WTC11 (cell line): ENCODE measurements around the gene ST6GALNAC6. TPM values are rescaled to one million over a fixed set of nuclear protein-coding genes. Genes with fewer than 3 reads are reported as not detected.

ENCODE experiments used
- ATAC-seq: fragments of 200-7000 bp; cut with Tn5 transposase; 2 replicates; pipeline ENCODE4 v1.10.0; 2021; ENCODE audit warnings: mild to moderate bottlenecking, moderate library complexity
- CTCF ChIA-PET: fragments of 300-600 bp; sonication (Branson Sonifier 250); formaldehyde crosslinking; loops from one replicate; lab custom pipeline; 2021; ENCODE audit warnings: antibody characterized with exemption; lab: Charles Lee
- POLR2A ChIA-PET: fragments of 350-600 bp; sonication (Branson Sonifier 250); formaldehyde crosslinking; loops from one replicate; lab custom pipeline; 2021; ENCODE audit warnings: antibody characterized with exemption; lab: Charles Lee
- DNase-seq: peaks from one replicate; pipeline ENCODE4 v3.0.0; 2021; ENCODE audit warnings: low spot score
- H3K27ac Mint-ChIP-seq: 2 replicates; pipeline ENCODE4 v1.8.0; 2021; ENCODE audit warnings: mixed read lengths
- H3K27me3 Mint-ChIP-seq: 2 replicates; pipeline ENCODE4 v1.8.0; 2021; ENCODE audit warnings: low read depth, mild to moderate bottlenecking, moderate library complexity, mixed read lengths
- H3K36me3 Mint-ChIP-seq: 2 replicates; pipeline ENCODE4 v1.8.0; 2021; ENCODE audit warnings: mixed read lengths
- H3K4me1 Mint-ChIP-seq: 2 replicates; pipeline ENCODE4 v1.8.0; 2022; ENCODE audit warnings: mixed read lengths
- H3K4me3 Mint-ChIP-seq: 2 replicates; pipeline ENCODE4 v1.8.0; 2021; ENCODE audit warnings: mild to moderate bottlenecking, moderate library complexity, mixed read lengths
- H3K9me3 Mint-ChIP-seq: 2 replicates; pipeline ENCODE4 v1.8.0; 2021; ENCODE audit warnings: mixed read lengths
- AFF4 ChIP-seq: sonication (generic); formaldehyde crosslinking; IDR thresholded peaks from 2 replicates; pipeline ENCODE4 v1.8.1; 2023; ENCODE audit warnings: mild to moderate bottlenecking, missing genetic modification reagents, borderline replicate concordance
- E2F4 ChIP-seq: sonication (generic); formaldehyde crosslinking; IDR thresholded peaks from 2 replicates; pipeline ENCODE4 v1.8.1; 2022; ENCODE audit warnings: low read depth, mild to moderate bottlenecking, moderate library complexity, missing genetic modification reagents, borderline replicate concordance
- EMX1 ChIP-seq: fragments of 250-450 bp; sonication (Bioruptor Pico); IDR thresholded peaks from 2 replicates; pipeline ENCODE4 v1.8.0; 2021; ENCODE audit warnings: mild to moderate bottlenecking
- ETV6 ChIP-seq: sonication (generic); formaldehyde crosslinking; IDR thresholded peaks from 2 replicates; pipeline ENCODE4 v1.8.1; 2022; ENCODE audit warnings: mild to moderate bottlenecking, missing genetic modification reagents
- FOXK1 ChIP-seq: sonication (generic); formaldehyde crosslinking; IDR thresholded peaks from 2 replicates; pipeline ENCODE4 v1.8.0; 2022; ENCODE audit warnings: mild to moderate bottlenecking, moderate library complexity, missing genetic modification reagents
- GRHL2 ChIP-seq: fragments of 250-450 bp; sonication (Bioruptor Pico); IDR thresholded peaks from 2 replicates; pipeline ENCODE4 v1.8.0; 2022; ENCODE audit warnings: mild to moderate bottlenecking, moderate library complexity; ENCODE audit not compliant: insufficient replicate concordance, severe bottlenecking
- MLX ChIP-seq: sonication (generic); formaldehyde crosslinking; IDR thresholded peaks from 2 replicates; pipeline ENCODE4 v1.8.1; 2023; ENCODE audit warnings: mild to moderate bottlenecking, missing genetic modification reagents, moderate library complexity
- NR2C2 ChIP-seq: sonication (generic); formaldehyde crosslinking; IDR thresholded peaks from 2 replicates; pipeline ENCODE4 v1.8.0; 2022; ENCODE audit warnings: mild to moderate bottlenecking, missing genetic modification reagents
- OVOL2 ChIP-seq: fragments of 250-450 bp; sonication (Bioruptor Pico); IDR thresholded peaks from 2 replicates; pipeline ENCODE4 v1.9.0; 2021; ENCODE audit warnings: mild to moderate bottlenecking, borderline replicate concordance
- RORB ChIP-seq: fragments of 250-450 bp; sonication (Bioruptor Pico); IDR thresholded peaks from 2 replicates; pipeline ENCODE4 v1.9.0; 2021; ENCODE audit warnings: mild to moderate bottlenecking
- SOX15 ChIP-seq: fragments of 250-450 bp; sonication (Bioruptor Pico); IDR thresholded peaks from 2 replicates; pipeline ENCODE4 v1.9.0; 2021; ENCODE audit warnings: mild to moderate bottlenecking
- SP1 ChIP-seq: sonication (generic); formaldehyde crosslinking; conservative IDR thresholded peaks from 2 replicates; pipeline ENCODE4 v1.8.1; 2022; ENCODE audit warnings: missing genetic modification reagents
- TP53 ChIP-seq: sonication (generic); formaldehyde crosslinking; IDR thresholded peaks from 2 replicates; pipeline ENCODE4 v1.8.1; 2023; ENCODE audit warnings: mild to moderate bottlenecking, missing genetic modification reagents
- USF1 ChIP-seq: sonication (generic); formaldehyde crosslinking; IDR thresholded peaks from 2 replicates; pipeline ENCODE4 v1.8.0; 2022; ENCODE audit warnings: mild to moderate bottlenecking, missing genetic modification reagents
- ZNF263 ChIP-seq: sonication (generic); formaldehyde crosslinking; IDR thresholded peaks from 2 replicates; pipeline ENCODE4 v1.8.1; 2022; ENCODE audit warnings: low read depth, mild to moderate bottlenecking, moderate library complexity, missing genetic modification reagents
- ZNF317 ChIP-seq: sonication (generic); formaldehyde crosslinking; IDR thresholded peaks from 2 replicates; pipeline ENCODE4 v1.8.1; 2023; ENCODE audit warnings: low read depth, mild to moderate bottlenecking, moderate library complexity, missing genetic modification reagents, borderline replicate concordance
- total RNA-seq: library from RNA; stranded (reverse); gene quantifications from 3 replicates; pipeline ENCODE4 v1.2.3, GENCODE V29; 2021
- TF ChIP-seq, protein P1 (sequence below): sonication (generic); formaldehyde crosslinking; conservative IDR thresholded peaks from 2 replicates; pipeline ENCODE4 v1.8.1; 2023; ENCODE audit warnings: mild to moderate bottlenecking, low read depth, missing genetic modification reagents, moderate library complexity
- TF ChIP-seq, protein P2 (sequence below): sonication (generic); formaldehyde crosslinking; IDR thresholded peaks from 2 replicates; pipeline ENCODE4 v1.8.0; 2023; ENCODE audit warnings: missing genetic modification reagents
- TF ChIP-seq, protein P3 (sequence below): sonication (generic); formaldehyde crosslinking; IDR thresholded peaks from 2 replicates; pipeline ENCODE4 v1.8.0; 2022; ENCODE audit warnings: mild to moderate bottlenecking, missing genetic modification reagents
- TF ChIP-seq, protein P4 (sequence below): sonication (generic); formaldehyde crosslinking; IDR thresholded peaks from 2 replicates; pipeline ENCODE4 v1.8.1; 2023; ENCODE audit warnings: mild to moderate bottlenecking, moderate library complexity, missing genetic modification reagents

The ST6GALNAC6 gene
- total RNA-seq, 1 experiment from 2014 or later, result 47.5 TPM

DNA sequence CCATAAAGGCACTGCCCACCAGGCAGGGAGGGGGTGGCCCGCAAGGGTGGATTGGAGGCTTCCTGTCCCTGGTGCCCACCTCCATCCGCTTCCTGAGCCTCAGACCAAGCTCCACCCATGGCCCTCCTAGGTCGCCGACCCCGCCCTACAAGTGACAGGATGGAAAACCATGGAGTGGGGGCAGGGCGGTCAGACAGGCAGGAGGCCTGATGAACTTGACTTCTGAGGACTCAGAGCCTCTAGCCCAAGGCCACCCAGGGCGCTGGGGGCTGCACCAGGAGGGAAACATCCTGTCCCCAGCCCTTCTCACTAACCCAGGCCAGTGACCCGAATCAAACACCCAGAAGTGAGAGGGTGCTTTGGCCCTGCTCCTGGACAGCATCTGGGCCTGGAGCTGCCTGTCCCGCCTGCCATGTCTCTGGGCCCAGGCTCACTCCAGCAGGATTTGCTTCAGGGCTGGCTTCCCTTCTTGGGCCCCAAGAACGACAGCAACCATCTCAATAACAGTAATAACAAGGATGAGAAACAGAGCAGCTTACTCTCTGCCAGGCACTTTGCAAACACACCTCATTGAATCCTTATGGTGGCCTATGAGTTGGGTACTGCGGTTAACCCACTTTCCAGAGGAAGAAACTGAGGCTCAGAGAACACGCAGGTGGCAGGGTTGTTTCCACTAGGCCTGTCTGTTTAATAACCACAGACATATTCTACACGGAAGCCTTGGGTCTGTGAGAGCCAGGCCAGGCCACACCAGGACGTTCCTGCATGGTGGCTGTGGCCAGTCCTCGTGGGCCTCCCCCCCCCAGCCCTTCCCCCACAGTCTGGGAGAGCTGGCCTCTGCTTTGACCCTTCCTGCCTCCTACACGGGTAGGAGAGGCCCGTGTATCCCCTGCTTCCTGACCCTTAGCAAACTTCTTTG, 4.4 kb upstream of the ST6GALNAC6 start (continued):
- TF ChIP-seq, protein P1, sequence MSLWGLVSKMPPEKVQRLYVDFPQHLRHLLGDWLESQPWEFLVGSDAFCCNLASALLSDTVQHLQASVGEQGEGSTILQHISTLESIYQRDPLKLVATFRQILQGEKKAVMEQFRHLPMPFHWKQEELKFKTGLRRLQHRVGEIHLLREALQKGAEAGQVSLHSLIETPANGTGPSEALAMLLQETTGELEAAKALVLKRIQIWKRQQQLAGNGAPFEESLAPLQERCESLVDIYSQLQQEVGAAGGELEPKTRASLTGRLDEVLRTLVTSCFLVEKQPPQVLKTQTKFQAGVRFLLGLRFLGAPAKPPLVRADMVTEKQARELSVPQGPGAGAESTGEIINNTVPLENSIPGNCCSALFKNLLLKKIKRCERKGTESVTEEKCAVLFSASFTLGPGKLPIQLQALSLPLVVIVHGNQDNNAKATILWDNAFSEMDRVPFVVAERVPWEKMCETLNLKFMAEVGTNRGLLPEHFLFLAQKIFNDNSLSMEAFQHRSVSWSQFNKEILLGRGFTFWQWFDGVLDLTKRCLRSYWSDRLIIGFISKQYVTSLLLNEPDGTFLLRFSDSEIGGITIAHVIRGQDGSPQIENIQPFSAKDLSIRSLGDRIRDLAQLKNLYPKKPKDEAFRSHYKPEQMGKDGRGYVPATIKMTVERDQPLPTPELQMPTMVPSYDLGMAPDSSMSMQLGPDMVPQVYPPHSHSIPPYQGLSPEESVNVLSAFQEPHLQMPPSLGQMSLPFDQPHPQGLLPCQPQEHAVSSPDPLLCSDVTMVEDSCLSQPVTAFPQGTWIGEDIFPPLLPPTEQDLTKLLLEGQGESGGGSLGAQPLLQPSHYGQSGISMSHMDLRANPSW (CRISPR knock-in tag), result no peak
- no peak for TF ChIP-seq ZNF317 (CRISPR knock-in tag)
- TF ChIP-seq FOXK1 (CRISPR knock-in tag), result no peak
- TF ChIP-seq ETV6, result no peak
- no peak for TF ChIP-seq NR2C2
- TF ChIP-seq, protein P2, sequence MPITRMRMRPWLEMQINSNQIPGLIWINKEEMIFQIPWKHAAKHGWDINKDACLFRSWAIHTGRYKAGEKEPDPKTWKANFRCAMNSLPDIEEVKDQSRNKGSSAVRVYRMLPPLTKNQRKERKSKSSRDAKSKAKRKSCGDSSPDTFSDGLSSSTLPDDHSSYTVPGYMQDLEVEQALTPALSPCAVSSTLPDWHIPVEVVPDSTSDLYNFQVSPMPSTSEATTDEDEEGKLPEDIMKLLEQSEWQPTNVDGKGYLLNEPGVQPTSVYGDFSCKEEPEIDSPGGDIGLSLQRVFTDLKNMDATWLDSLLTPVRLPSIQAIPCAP (CRISPR knock-in tag), result no peak
- TF ChIP-seq, protein P3, sequence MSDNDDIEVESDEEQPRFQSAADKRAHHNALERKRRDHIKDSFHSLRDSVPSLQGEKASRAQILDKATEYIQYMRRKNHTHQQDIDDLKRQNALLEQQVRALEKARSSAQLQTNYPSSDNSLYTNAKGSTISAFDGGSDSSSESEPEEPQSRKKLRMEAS, result no peak
- TF ChIP-seq E2F4 (CRISPR knock-in tag), result no peak
- TF ChIP-seq OVOL2, result no peak
- TF ChIP-seq EMX1, result no peak
- TF ChIP-seq SP1 (CRISPR knock-in tag), result peak; percentile 61; the same call in 1 of the 2 replicates
- no peak for TF ChIP-seq GRHL2 (CRISPR knock-in tag)
- TF ChIP-seq ZNF263, result no peak
- no peak for TF ChIP-seq SOX15 (CRISPR knock-in tag)
- TF ChIP-seq AFF4 (CRISPR knock-in tag), result no peak

DNA sequence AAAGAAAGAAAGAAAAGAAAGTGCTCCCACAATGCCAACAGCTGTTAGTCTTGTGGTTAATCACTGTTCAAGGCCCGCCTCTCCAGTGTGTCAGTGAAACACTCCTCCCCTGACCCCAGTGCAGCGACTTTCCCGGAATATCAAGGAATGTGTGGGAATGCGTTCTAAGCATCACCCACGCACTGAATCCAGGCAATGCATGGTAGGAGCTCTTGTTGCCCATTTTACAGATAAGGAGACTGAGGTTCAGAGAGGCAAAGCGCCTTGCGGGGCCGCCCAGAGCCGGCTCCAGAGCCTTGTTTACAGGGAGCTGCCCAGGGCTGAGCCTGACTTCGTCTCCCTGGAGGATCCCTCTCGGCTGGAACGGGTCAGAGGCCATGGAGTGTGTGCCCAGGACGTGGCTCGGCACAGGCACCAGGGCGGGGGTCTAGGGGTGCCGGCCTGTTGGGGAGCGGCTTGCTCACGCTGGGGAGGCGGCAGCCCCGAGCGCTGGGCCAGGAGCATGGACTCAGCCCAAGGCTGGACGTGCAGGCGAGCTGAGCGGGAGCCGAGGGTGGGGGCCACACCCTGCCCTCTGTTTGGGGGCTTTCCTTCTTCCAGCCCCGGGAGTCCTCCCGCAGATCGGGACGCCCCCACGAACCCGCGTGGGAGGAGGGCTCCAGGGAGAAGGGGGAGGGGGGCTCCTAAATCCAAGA, 823 bp downstream of the ST6GALNAC6 start:
- Mint-ChIP-seq H3K27ac (peak overlapping the region; percentile 76; the same call in 1 of the 2 replicates), H3K36me3 (peaks cover 28% of the 10 kb centered on the region), H3K9me3 (no peaks in the 10 kb centered on the region; the same call in 1 of the 2 replicates), H3K4me3 (peak overlapping the region; percentile 87), H3K27me3 (no peaks in the 10 kb centered on the region; the same call in 1 of the 2 replicates), H3K4me1 (peaks cover 30% of the 10 kb centered on the region)
- POLR2A ChIA-PET, result interaction anchor here (0.6 to 1.7 kb wide), 3 partner anchors 8 to 70 kb away, joined by 3 to 8 read pairs (median 4); partner anchors contain the start of gene ST6GALNAC4
- DNase-seq (no peak), ATAC-seq (peak; percentile 4)
- CTCF ChIA-PET, result interaction anchor here (0.7 to 2.1 kb wide), 6 partner anchors 18 to 219 kb away, joined by 3 to 7 read pairs (median 4); partner anchors contain the start of genes ST6GALNAC4 and TOR2A
- TF ChIP-seq MLX (CRISPR knock-in tag) (no peak), RORB (no peak), TP53 (no peak), USF1 (no peak)
- TF ChIP-seq, protein P4, sequence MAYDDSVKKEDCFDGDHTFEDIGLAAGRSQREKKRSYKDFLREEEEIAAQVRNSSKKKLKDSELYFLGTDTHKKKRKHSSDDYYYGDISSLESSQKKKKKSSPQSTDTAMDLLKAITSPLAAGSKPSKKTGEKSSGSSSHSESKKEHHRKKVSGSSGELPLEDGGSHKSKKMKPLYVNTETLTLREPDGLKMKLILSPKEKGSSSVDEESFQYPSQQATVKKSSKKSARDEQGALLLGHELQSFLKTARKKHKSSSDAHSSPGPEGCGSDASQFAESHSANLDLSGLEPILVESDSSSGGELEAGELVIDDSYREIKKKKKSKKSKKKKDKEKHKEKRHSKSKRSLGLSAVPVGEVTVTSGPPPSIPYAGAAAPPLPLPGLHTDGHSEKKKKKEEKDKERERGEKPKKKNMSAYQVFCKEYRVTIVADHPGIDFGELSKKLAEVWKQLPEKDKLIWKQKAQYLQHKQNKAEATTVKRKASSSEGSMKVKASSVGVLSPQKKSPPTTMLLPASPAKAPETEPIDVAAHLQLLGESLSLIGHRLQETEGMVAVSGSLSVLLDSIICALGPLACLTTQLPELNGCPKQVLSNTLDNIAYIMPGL (CRISPR knock-in tag), result no peak
